Sigmoid colon (tissue), 7 donors: Measurements from ENCODE around the gene ADCY6. TPM values are rescaled to one million over a fixed set of nuclear protein-coding genes. Genes with fewer than 3 reads are reported as not detected.

Experiments used
- DNase-seq: peaks from one replicate; pipeline ENCODE4 v3.0.0-alpha.2; 2019
- H3K27ac ChIP-seq, 4 donors: fragments of 200-600 bp; sonication (generic); one replicate each; pipeline ENCODE4 v1.5.1; 2016 to 2019; ENCODE audit warnings: mild to moderate bottlenecking in 1 of 4
- H3K27me3 ChIP-seq, 3 donors: fragments of 200-600 bp; sonication (generic); one replicate each; pipeline ENCODE4 v1.5.1; 2019; ENCODE audit warnings: mild to moderate bottlenecking in 1 of 3
- H3K36me3 ChIP-seq, 4 donors: fragments of 200-600 bp; sonication (generic); one replicate each; pipeline ENCODE4 v1.5.1; 2016 to 2019
- H3K4me1 ChIP-seq, 4 donors: fragments of 200-600 bp; sonication (generic); one replicate each; pipeline ENCODE4 v1.5.1; 2017 to 2019
- H3K4me3 ChIP-seq, 4 donors: fragments of 200-600 bp; sonication (generic); one replicate each; pipeline ENCODE4 v1.5.1; 2017 to 2019; ENCODE audit warnings: mild to moderate bottlenecking in 2 of 4, moderate library complexity in 1 of 4
- H3K9me3 ChIP-seq, 4 donors: fragments of 200-600 bp in 3 of 4; sonication (generic) in 3 of 4; one replicate each; pipeline versions ENCODE4 v1.5.1 to v1.6.1; 2013 to 2019
- CTCF ChIP-seq, 4 experiments: fragments of 450-650 bp in 3 of 4; fragments of 200-600 bp in 1 of 4; IDR thresholded peaks; one replicate each; pipeline ENCODE4 v1.5.1; 2016 to 2019; ENCODE audit warnings: antibody characterized with exemption in 4 of 4, mild to moderate bottlenecking in 3 of 4, moderate library complexity in 2 of 4
- EP300 ChIP-seq, 4 donors: sonication (generic); formaldehyde crosslinking; IDR thresholded peaks; one replicate each; pipeline ENCODE4 v1.6.1; 2017; ENCODE audit warnings: antibody characterized with exemption in 4 of 4
- POLR2A ChIP-seq, 2 donors: fragments of 450-650 bp; IDR thresholded peaks; one replicate each; pipeline ENCODE4 v1.6.1; 2016; ENCODE audit warnings: antibody characterized with exemption in 2 of 2, mild to moderate bottlenecking in 2 of 2, moderate library complexity in 2 of 2
- POLR2AphosphoS5 ChIP-seq, 4 donors: sonication (generic); formaldehyde crosslinking; IDR thresholded peaks; one replicate each; pipeline ENCODE4 v1.6.1; 2017; ENCODE audit warnings: antibody characterized with exemption in 4 of 4
- WGBS, 2 donors: extraction: QIAGEN DNeasy Blood & Tissue Kit; methylation state at CpG; one replicate each; pipeline ENCODE4 v1.1.7; 2013; 5-methylcytosine and 5-hydroxymethylcytosine counted together
- intact Hi-C: fragments of 100-400 bp; cut with DNase I; formaldehyde crosslinking; loops from one replicate; pipeline ENCODE4 v1.15.1; 2023
- polyA plus RNA-seq, 3 donors: library from polyadenylated mRNA; stranded (reverse); fragments of 200-250 nt; gene quantifications; one replicate each; pipeline ENCODE4 v1.2.3, GENCODE V29; 2013
- total RNA-seq, 4 donors: library from RNA; depleted of rRNA; stranded (reverse); fragments of >200 nt; gene quantifications; one replicate each; pipeline ENCODE4 v1.1.0, GENCODE V29; 2016
- donor health status: healthy with polysubstance abuse.
- donor health status: Bipolar disorder and iron deficiency.
- donor health status: healthy.

ADCY6 gene
- total and polyA plus RNA-seq, 7 donors = 10.2 to 52.5 (median 16.4) TPM

- 85 to 89% methylated on average over 16 of the region's 16 CpGs for WGBS, 2 donors
- peaks cover 17 to 51% (median 40%) of the 10 kb centered on the region in 4 donors for H3K36me3 ChIP-seq
- intact Hi-C loops = no loop called here
- H3K4me3 ChIP-seq = no peak overlapping the region
- TF ChIP-seq CTCF (IDR thresholded peaks at IDR 0.05) (no peak), POLR2AphosphoS5 (IDR thresholded peaks at IDR 0.05) (no peak), POLR2A (IDR thresholded peaks at IDR 0.05) (no peak), EP300 (IDR thresholded peaks at IDR 0.05) (no peak)
- H3K9me3 ChIP-seq = no peaks in the 10 kb centered on the region
- no peak overlapping the region for H3K27ac ChIP-seq
- peaks cover 0 to 31% (median 20%) of the 10 kb centered on the region in 4 donors for H3K4me1 ChIP-seq
- DNase-seq = no peak
- no peaks in the 10 kb centered on the region for H3K27me3 ChIP-seq
Measured at GRCh38 chr12:48777501-48778400, 11.1 kb downstream of the ADCY6 start.

GRCh38 chr12:48776956-48777355 is 11.9 kb downstream of the ADCY6 start:
- TF ChIP-seq EP300 (IDR thresholded peaks at IDR 0.05) (no peak), POLR2AphosphoS5 (IDR thresholded peaks at IDR 0.05) (no peak), POLR2A (IDR thresholded peaks at IDR 0.05) (no peak), CTCF (IDR thresholded peaks at IDR 0.05) (no peak)
- Histone ChIP-seq H3K9me3 (no peaks in the 10 kb centered on the region), H3K4me1 (peaks cover 0 to 29% (median 20%) of the 10 kb centered on the region in 4 donors), H3K27me3 (no peaks in the 10 kb centered on the region), H3K4me3 (no peak overlapping the region), H3K27ac (no peak overlapping the region), H3K36me3 (peaks cover 15 to 53% (median 42%) of the 10 kb centered on the region in 4 donors)
- 94 to 97% methylated on average over 6 of the region's 6 CpGs for WGBS, 2 donors
- intact Hi-C loops = no loop called here
- DNase-seq = no peak

GRCh38 chr12:48775991-48776649 is 12.8 kb downstream of the ADCY6 start:
- Histone ChIP-seq H3K27me3 (no peaks in the 10 kb centered on the region), H3K27ac (no peak overlapping the region), H3K9me3 (no peaks in the 10 kb centered on the region), H3K4me1 (peaks cover 0 to 21% (median 18%) of the 10 kb centered on the region in 4 donors), H3K4me3 (no peak overlapping the region), H3K36me3 (peaks cover 22 to 61% (median 50%) of the 10 kb centered on the region in 4 donors)
- intact Hi-C loops = no loop called here
- DNase-seq = no peak
- WGBS, 2 donors = 92 to 93% methylated on average over 29 of the region's 29 CpGs
- TF ChIP-seq POLR2A (IDR thresholded peaks at IDR 0.05) (no peak), POLR2AphosphoS5 (IDR thresholded peaks at IDR 0.05) (no peak), CTCF (IDR thresholded peaks at IDR 0.05) (no peak), EP300 (IDR thresholded peaks at IDR 0.05) (no peak)

GRCh38 chr12:48775299-48775698 is 13.6 kb downstream of the ADCY6 start:
- TF ChIP-seq CTCF (IDR thresholded peaks at IDR 0.05) (no peak), POLR2AphosphoS5 (IDR thresholded peaks at IDR 0.05) (no peak), EP300 (IDR thresholded peaks at IDR 0.05) (no peak), POLR2A (IDR thresholded peaks at IDR 0.05) (no peak)
- Histone ChIP-seq H3K4me3 (no peak overlapping the region), H3K9me3 (no peaks in the 10 kb centered on the region), H3K27me3 (no peaks in the 10 kb centered on the region), H3K4me1 (peaks cover 0 to 12% (median 9%) of the 10 kb centered on the region in 4 donors), H3K27ac (no peak overlapping the region), H3K36me3 (peaks cover 29 to 69% (median 57%) of the 10 kb centered on the region in 4 donors)
- WGBS, 2 donors = 93 to 96% methylated on average over 8 of the region's 8 CpGs
- DNase-seq = no peak
- intact Hi-C loops = no loop called here
